Neural cell (in vitro differentiated cells): Measurements from ENCODE around the gene SLC39A2.

Experiments
- CTCF ChIP-seq: fragments of 450-650 bp; IDR thresholded peaks from 2 replicates; pipeline ENCODE4 v1.5.1; 2014; ENCODE audit warnings: antibody characterized with exemption, mild to moderate bottlenecking, moderate library complexity; ENCODE audit not compliant: poor library complexity, severe bottlenecking
- EP300 ChIP-seq: fragments of 450-650 bp; conservative IDR thresholded peaks from 2 replicates; pipeline ENCODE4 v1.6.1; 2014; ENCODE audit warnings: antibody characterized with exemption, mild to moderate bottlenecking, moderate library complexity; ENCODE audit not compliant: poor library complexity, severe bottlenecking
- EZH2 ChIP-seq: fragments of 200-600, 300-800 bp; shearing (Covaris generic), sonication (generic); IDR thresholded peaks from 2 replicates; pipeline ENCODE4 v1.6.1; 2014; ENCODE audit warnings: antibody characterized with exemption, low read length, borderline replicate concordance, mild to moderate bottlenecking; ENCODE audit not compliant: insufficient read depth, poor library complexity, severe bottlenecking
- MXI1 ChIP-seq: fragments of 450-650 bp; conservative IDR thresholded peaks from 2 replicates; pipeline ENCODE4 v1.6.1; 2014; ENCODE audit warnings: antibody characterized with exemption, mild to moderate bottlenecking; ENCODE audit not compliant: poor library complexity, severe bottlenecking
- POLR2AphosphoS5 ChIP-seq: IDR thresholded peaks from 2 replicates; pipeline ENCODE4 v1.6.1; 2012
- RAD21 ChIP-seq: fragments of 450-650 bp; conservative IDR thresholded peaks from 2 replicates; pipeline ENCODE4 v1.6.1; 2014; ENCODE audit warnings: antibody characterized with exemption, mild to moderate bottlenecking, moderate library complexity
- REST ChIP-seq: IDR thresholded peaks from 2 replicates; pipeline ENCODE4 v1.6.1; 2012; ENCODE audit warnings: borderline replicate concordance
- SMC3 ChIP-seq: fragments of 450-650 bp; conservative IDR thresholded peaks from 2 replicates; pipeline ENCODE4 v1.6.1; 2014; ENCODE audit warnings: antibody characterized with exemption, mild to moderate bottlenecking, moderate library complexity; ENCODE audit not compliant: poor library complexity

- TF ChIP-seq CTCF, result no peak
- TF ChIP-seq EZH2, result no peak
- TF ChIP-seq REST, result no peak
- no peak for TF ChIP-seq RAD21
- TF ChIP-seq EP300, result no peak
- no peak for TF ChIP-seq SMC3
- no peak for TF ChIP-seq POLR2AphosphoS5
- no peak for TF ChIP-seq MXI1
These were observed 44.4 kb downstream of the SLC39A2 start for GRCh38 chr14:21043387-21043973.
